OCI-LY1 (cell line): Measurements from ENCODE around the gene NUCB1.
A peak's percentile ranks its signal among the peaks of the same experiment; 100 is the strongest.
"Not testable (repeated sequence)": the region's sequence is repeated elsewhere in the genome, so short reads cannot be mapped to it uniquely, and the experiment has no call there.

ENCODE experiments used
- H2AFZ ChIP-seq: fragments of 200-600 bp; sonication (generic), shearing (Covaris generic); 2 replicates; pipeline ENCODE4 v1.6.0; 2014; ENCODE audit warnings: antibody characterized with exemption, mild to moderate bottlenecking, low read length
- H3F3A ChIP-seq: fragments of 200-600 bp; sonication (generic), shearing (Covaris generic); 2 replicates; pipeline ENCODE4 v1.6.0; 2014; ENCODE audit warnings: mild to moderate bottlenecking, antibody characterized with exemption, low read length, moderate library complexity; ENCODE audit not compliant: insufficient read depth
- H3K27ac ChIP-seq: fragments of 200-600 bp; sonication (generic); 2 replicates; pipeline ENCODE4 v1.5.1; 2014; ENCODE audit warnings: low read length, mixed run types, mild to moderate bottlenecking, low read depth; ENCODE audit not compliant: poor library complexity, severe bottlenecking
- H3K27me3 ChIP-seq: fragments of 200-600 bp; sonication (generic); 2 replicates; pipeline ENCODE4 v1.6.0; 2014; ENCODE audit warnings: antibody characterized with exemption, mild to moderate bottlenecking, low read length, moderate library complexity; ENCODE audit not compliant: insufficient read depth
- H3K36me3 ChIP-seq: fragments of 200-600 bp; sonication (generic); 2 replicates; pipeline ENCODE4 v1.6.1; 2014; ENCODE audit warnings: mild to moderate bottlenecking, antibody characterized with exemption, low read length, moderate library complexity, mixed read lengths; ENCODE audit not compliant: insufficient read depth
- H3K4me1 ChIP-seq: fragments of 200-600 bp; sonication (generic); 2 replicates; pipeline ENCODE4 v1.5.1; 2014; ENCODE audit warnings: mild to moderate bottlenecking, low read length, moderate library complexity; ENCODE audit not compliant: insufficient read depth, severe bottlenecking
- H3K4me2 ChIP-seq: fragments of 200-600 bp; sonication (generic), shearing (Covaris generic); 2 replicates; pipeline ENCODE4 v1.6.1; 2014; ENCODE audit warnings: low read length
- H3K4me3 ChIP-seq: fragments of 200-600 bp; sonication (generic); 2 replicates; pipeline ENCODE4 v1.5.1; 2014; ENCODE audit warnings: low read length, low read depth, mild to moderate bottlenecking, mixed read lengths; ENCODE audit not compliant: poor library complexity, severe bottlenecking
- H3K79me2 ChIP-seq: fragments of 200-600 bp; shearing (Covaris generic); 2 replicates; pipeline ENCODE4 v1.6.1; 2016; ENCODE audit warnings: mixed run types, low read length, mixed read lengths; ENCODE audit not compliant: insufficient read depth
- H3K9ac ChIP-seq: fragments of 200-600 bp; sonication (generic), shearing (Covaris generic); 2 replicates; pipeline ENCODE4 v1.6.1; 2014; ENCODE audit warnings: mild to moderate bottlenecking, low read length, mixed read lengths
- H3K9me2 ChIP-seq: fragments of 200-600 bp; sonication (generic), shearing (Covaris generic); 2 replicates; pipeline ENCODE4 v1.6.1; 2014; ENCODE audit warnings: low read depth, mild to moderate bottlenecking, low read length, mixed read lengths
- H3K9me3 ChIP-seq: fragments of 200-600 bp; shearing (Covaris generic); 2 replicates; pipeline ENCODE4 v1.6.1; 2014; ENCODE audit warnings: low read length, mixed read lengths
- H4K20me1 ChIP-seq: fragments of 200-600 bp; sonication (generic), shearing (Covaris generic); 2 replicates; pipeline ENCODE4 v1.6.0; 2016; ENCODE audit warnings: mild to moderate bottlenecking, low read length; ENCODE audit not compliant: insufficient read depth
- EZH2 ChIP-seq: fragments of 200-600 bp; sonication (generic), shearing (Covaris generic); IDR thresholded peaks from 2 replicates; pipeline ENCODE4 v1.8.0; 2017; ENCODE audit warnings: borderline replicate concordance, mixed run types, mild to moderate bottlenecking, antibody characterized with exemption, low read length, moderate library complexity, mixed read lengths
- TF ChIP-seq, protein P1 (sequence below): fragments of 200-600 bp; sonication (generic), shearing (Covaris generic); IDR thresholded peaks from 2 replicates; pipeline ENCODE4 v1.5.1; 2017; ENCODE audit warnings: mild to moderate bottlenecking, antibody characterized with exemption, low read length, moderate library complexity, mixed read lengths

The NUCB1 gene

GRCh38 chr19:48897181-48897580 is 2.9 kb upstream of the NUCB1 start:
- H3K9ac ChIP-seq, result no peak overlapping the region
- H3K79me2 ChIP-seq, result no peaks in the 10 kb centered on the region
- H3K4me3 ChIP-seq, result no peak overlapping the region
- no peaks in the 10 kb centered on the region for H3K36me3 ChIP-seq
- peaks cover 5% of the 10 kb centered on the region for H3K4me1 ChIP-seq
- H3K4me2 ChIP-seq, result no peak overlapping the region
- H3K27me3 ChIP-seq, result no peaks in the 10 kb centered on the region
- no peaks in the 10 kb centered on the region for H3F3A ChIP-seq
- TF ChIP-seq, protein P1, sequence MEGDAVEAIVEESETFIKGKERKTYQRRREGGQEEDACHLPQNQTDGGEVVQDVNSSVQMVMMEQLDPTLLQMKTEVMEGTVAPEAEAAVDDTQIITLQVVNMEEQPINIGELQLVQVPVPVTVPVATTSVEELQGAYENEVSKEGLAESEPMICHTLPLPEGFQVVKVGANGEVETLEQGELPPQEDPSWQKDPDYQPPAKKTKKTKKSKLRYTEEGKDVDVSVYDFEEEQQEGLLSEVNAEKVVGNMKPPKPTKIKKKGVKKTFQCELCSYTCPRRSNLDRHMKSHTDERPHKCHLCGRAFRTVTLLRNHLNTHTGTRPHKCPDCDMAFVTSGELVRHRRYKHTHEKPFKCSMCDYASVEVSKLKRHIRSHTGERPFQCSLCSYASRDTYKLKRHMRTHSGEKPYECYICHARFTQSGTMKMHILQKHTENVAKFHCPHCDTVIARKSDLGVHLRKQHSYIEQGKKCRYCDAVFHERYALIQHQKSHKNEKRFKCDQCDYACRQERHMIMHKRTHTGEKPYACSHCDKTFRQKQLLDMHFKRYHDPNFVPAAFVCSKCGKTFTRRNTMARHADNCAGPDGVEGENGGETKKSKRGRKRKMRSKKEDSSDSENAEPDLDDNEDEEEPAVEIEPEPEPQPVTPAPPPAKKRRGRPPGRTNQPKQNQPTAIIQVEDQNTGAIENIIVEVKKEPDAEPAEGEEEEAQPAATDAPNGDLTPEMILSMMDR, result no peak
- no peak for TF ChIP-seq EZH2
- H4K20me1 ChIP-seq, result no peaks in the 10 kb centered on the region
- H2AFZ ChIP-seq, result no peak overlapping the region
- no peak overlapping the region for H3K27ac ChIP-seq
- no peaks in the 10 kb centered on the region for H3K9me2 ChIP-seq
- H3K9me3 ChIP-seq, result no peaks in the 10 kb centered on the region

GRCh38 chr19:48899386-48899749 is 744 bp upstream of the NUCB1 start:
- H3K79me2 ChIP-seq, H3K4me3 ChIP-seq, H3K9me2 ChIP-seq, H3K27me3 ChIP-seq, H3K9me3 ChIP-seq, H3K36me3 ChIP-seq, H3F3A ChIP-seq, H4K20me1 ChIP-seq, H3K4me1 ChIP-seq, H3K9ac ChIP-seq, H3K27ac ChIP-seq, H2AFZ ChIP-seq, H3K4me2 ChIP-seq: not testable (repeated sequence)

GRCh38 chr19:48900477-48901406 is 630 bp downstream of the NUCB1 start:
- Histone ChIP-seq H3K4me3 (peak overlapping the region; percentile 80), H3K4me1 (peaks cover 5% of the 10 kb centered on the region), H2AFZ (no peak overlapping the region), H3K27me3 (no peaks in the 10 kb centered on the region), H3K9ac (peak overlapping the region; percentile 78), H3K4me2 (peak overlapping the region; percentile 68), H3K9me2 (no peaks in the 10 kb centered on the region), H3K9me3 (no peaks in the 10 kb centered on the region), H3K36me3 (peaks cover 8% of the 10 kb centered on the region; the same call in 1 of the 2 replicates), H3K27ac (peak overlapping the region; percentile 1), H3F3A (no peaks in the 10 kb centered on the region), H3K79me2 (no peaks in the 10 kb centered on the region), H4K20me1 (no peaks in the 10 kb centered on the region)
- TF ChIP-seq, protein P1, result no peak
- no peak for TF ChIP-seq EZH2

DNA sequence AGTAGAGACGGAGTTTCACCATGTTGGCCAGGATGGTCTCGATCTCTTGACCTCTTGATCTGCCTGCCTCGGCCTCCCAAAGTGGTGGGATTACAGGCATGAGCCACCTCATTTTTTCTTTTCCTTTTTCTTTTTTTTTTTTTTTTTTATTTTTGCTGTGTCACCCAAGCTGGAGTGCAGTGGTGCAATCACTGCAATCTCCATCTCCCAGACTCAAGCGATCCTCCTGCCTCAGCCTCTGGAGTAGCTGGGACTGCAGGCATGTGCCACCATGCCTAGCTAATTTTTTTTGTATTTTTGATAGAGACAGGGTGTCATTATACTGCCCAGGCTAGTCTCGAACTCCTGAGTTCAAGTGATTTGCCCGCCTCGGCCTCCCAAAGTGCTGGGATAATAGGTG is 2.2 kb downstream of the NUCB1 start:
- not testable (repeated sequence) for H3K36me3 ChIP-seq, H3K79me2 ChIP-seq, H3F3A ChIP-seq, H3K4me1 ChIP-seq, H2AFZ ChIP-seq, H3K27ac ChIP-seq, H3K4me3 ChIP-seq, H3K9me2 ChIP-seq, H3K9me3 ChIP-seq, H4K20me1 ChIP-seq, H3K27me3 ChIP-seq, H3K9ac ChIP-seq, H3K4me2 ChIP-seq

GRCh38 chr19:48903788-48904187 is 3.7 kb downstream of the NUCB1 start:
- not testable (repeated sequence) for H3K9me3 ChIP-seq, H3K4me1 ChIP-seq, H3F3A ChIP-seq, H2AFZ ChIP-seq, H3K27ac ChIP-seq, H4K20me1 ChIP-seq, H3K79me2 ChIP-seq, H3K9me2 ChIP-seq, H3K27me3 ChIP-seq, H3K36me3 ChIP-seq, H3K9ac ChIP-seq, H3K4me3 ChIP-seq, H3K4me2 ChIP-seq
